ENCODE measurements around the gene RIMS4. TPM values are rescaled to one million over a fixed set of nuclear protein-coding genes. Genes with fewer than 3 reads are reported as not detected.

Gene RIMS4
- total RNA-seq, 1 experiment from 2014 or later, result 16.3 TPM

DNA sequence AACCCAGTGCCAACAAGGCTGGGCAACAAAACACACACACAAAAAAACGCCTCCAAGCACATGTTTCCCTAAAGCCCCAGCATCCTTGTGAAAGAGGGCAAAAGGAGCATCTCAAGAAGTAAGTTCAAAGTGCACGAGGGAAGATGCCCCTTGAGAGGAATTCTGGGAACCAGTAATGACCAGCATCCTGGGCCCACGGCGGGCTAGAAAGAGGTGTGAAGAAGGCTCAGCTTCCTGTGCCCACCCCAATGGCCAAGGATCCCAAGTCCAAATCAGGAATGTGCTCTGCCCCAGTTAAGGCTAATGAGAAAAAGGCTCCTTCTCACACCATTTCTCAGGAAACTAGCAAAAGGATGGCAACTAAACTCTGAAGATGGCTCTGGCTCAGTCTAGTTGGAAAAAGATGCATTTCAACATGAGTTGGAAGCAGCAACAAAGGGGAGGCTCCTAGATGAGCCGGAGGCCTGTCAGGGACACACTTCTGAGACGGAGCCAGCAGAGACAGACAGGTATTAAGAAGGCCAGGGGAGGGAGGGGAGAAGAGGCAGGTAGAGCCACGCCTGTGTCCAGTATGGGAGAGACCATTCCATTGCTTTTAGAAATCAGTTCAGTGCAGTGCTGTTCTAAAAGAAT lies 3.2 kb downstream of the RIMS4 start:
- no peak overlapping the region for H3K4ac ChIP-seq (ENCODE audit: low read depth, low read length)
- no peak overlapping the region for H2BK120ac ChIP-seq (ENCODE audit: low read depth, low read length, poor library complexity, severe bottlenecking)
- no peaks in the 10 kb centered on the region for H3K9me3 ChIP-seq (ENCODE audit: control insufficient read depth, low read depth, low read length)
- H3K4me1 ChIP-seq (ENCODE audit: insufficient read depth, low read length), result no peaks in the 10 kb centered on the region; the same call in 1 of the 2 replicates
- H3K4me2 ChIP-seq (ENCODE audit: insufficient read depth, insufficient read length, low read length), result no peak overlapping the region
- no peak overlapping the region for H2AFZ ChIP-seq (ENCODE audit: low read length)
- H3K79me1 ChIP-seq (ENCODE audit: insufficient read depth, low read depth, low read length, poor library complexity, severe bottlenecking), result no peaks in the 10 kb centered on the region
- H2BK12ac ChIP-seq (ENCODE audit: insufficient read length, low read depth, low read length), result no peak overlapping the region
- Mint-ChIP-seq H3K36me3 (ENCODE audit: insufficient read depth in 1 of 3, low read depth in 3 of 3) (peaks cover 0 to 11% (median 0%) of the 10 kb centered on the region in 3 experiments; a peak in 4 of 7 replicates), H3K9me3 (peaks cover 0 to 3% of the 10 kb centered on the region in 2 experiments; a peak in 2 of 5 replicates), H3K4me1 (peaks cover 12 to 45% of the 10 kb centered on the region in 2 experiments), H3K27me3 (ENCODE audit: low read depth) (peaks cover 55% of the 10 kb centered on the region), H3K4me3 (no peak overlapping the region), H3K27ac (no peak overlapping the region)
- H3T11ph ChIP-seq (ENCODE audit: low read length), result no peak overlapping the region
- no peak overlapping the region for H4K5ac ChIP-seq (ENCODE audit: insufficient read length, low read depth, low read length)
- H3K18ac ChIP-seq (ENCODE audit: insufficient read length, low read depth, low read length), result no peak overlapping the region
- no peaks in the 10 kb centered on the region for H3K79me2 ChIP-seq (ENCODE audit: insufficient read depth, low read length)
- H2BK20ac ChIP-seq (ENCODE audit: low read depth, low read length, poor library complexity, severe bottlenecking), result no peak overlapping the region
- no peak overlapping the region for H2BK5ac ChIP-seq (ENCODE audit: insufficient read length, low read length)
- no peak overlapping the region for H3K27ac ChIP-seq (ENCODE audit: insufficient read length, low read depth, low read length)
- TF ChIP-seq, protein P1, sequence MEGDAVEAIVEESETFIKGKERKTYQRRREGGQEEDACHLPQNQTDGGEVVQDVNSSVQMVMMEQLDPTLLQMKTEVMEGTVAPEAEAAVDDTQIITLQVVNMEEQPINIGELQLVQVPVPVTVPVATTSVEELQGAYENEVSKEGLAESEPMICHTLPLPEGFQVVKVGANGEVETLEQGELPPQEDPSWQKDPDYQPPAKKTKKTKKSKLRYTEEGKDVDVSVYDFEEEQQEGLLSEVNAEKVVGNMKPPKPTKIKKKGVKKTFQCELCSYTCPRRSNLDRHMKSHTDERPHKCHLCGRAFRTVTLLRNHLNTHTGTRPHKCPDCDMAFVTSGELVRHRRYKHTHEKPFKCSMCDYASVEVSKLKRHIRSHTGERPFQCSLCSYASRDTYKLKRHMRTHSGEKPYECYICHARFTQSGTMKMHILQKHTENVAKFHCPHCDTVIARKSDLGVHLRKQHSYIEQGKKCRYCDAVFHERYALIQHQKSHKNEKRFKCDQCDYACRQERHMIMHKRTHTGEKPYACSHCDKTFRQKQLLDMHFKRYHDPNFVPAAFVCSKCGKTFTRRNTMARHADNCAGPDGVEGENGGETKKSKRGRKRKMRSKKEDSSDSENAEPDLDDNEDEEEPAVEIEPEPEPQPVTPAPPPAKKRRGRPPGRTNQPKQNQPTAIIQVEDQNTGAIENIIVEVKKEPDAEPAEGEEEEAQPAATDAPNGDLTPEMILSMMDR (conservative IDR thresholded peaks at IDR 0.05), result no peak
- H4K8ac ChIP-seq (replicated peaks; ENCODE audit: insufficient read length, low read depth, low read length), result no peak overlapping the region
- H3K23me2 ChIP-seq (ENCODE audit: insufficient read length, low read depth, low read length, poor library complexity, severe bottlenecking), result peaks cover 6% of the 10 kb centered on the region
- no peak overlapping the region for H4K91ac ChIP-seq (ENCODE audit: insufficient read length, low read depth, low read length)
- H3K9ac ChIP-seq (ENCODE audit: extremely low read depth, insufficient read length, low read length), result no peak overlapping the region
- no peak overlapping the region for H3K23ac ChIP-seq (ENCODE audit: insufficient read length, low read depth, low read length)
- peaks cover 15% of the 10 kb centered on the region for H3K27me3 ChIP-seq (ENCODE audit: insufficient read depth, low read length)
- no peak overlapping the region for H3K14ac ChIP-seq (ENCODE audit: insufficient read depth, low read length)
- H3K56ac ChIP-seq (ENCODE audit: insufficient read length, low read depth, low read length), result no peak overlapping the region
- no peak overlapping the region for H2AK5ac ChIP-seq (ENCODE audit: insufficient read length, low read length)
- no peak for DNase-seq
- H2BK15ac ChIP-seq (ENCODE audit: low read depth, low read length), result no peak overlapping the region
- no CpG with 5 or more reads among the region's 7 CpGs for WGBS (ENCODE audit: extremely low coverage, insufficient read length, low lambda C conversion rate)
- H4K20me1 ChIP-seq (ENCODE audit: control insufficient read depth, insufficient read depth, insufficient read length), result no peaks in the 10 kb centered on the region

All from H9 (cell line).